Measurements from ENCODE around the gene SLC11A2.

Gene SLC11A2

GRCh38 chr12:51028813-51029150 lies 2.6 kb upstream of the SLC11A2 start:
- H3K27me3 ChIP-seq (ENCODE audit: insufficient read depth, poor library complexity, severe bottlenecking), result no peaks in the 10 kb centered on the region
- no peak for DNase-seq (ENCODE audit: low spot score)
- H3K27ac ChIP-seq (ENCODE audit: poor library complexity, severe bottlenecking), result peak overlapping the region; percentile 43
- TF ChIP-seq, protein P1, sequence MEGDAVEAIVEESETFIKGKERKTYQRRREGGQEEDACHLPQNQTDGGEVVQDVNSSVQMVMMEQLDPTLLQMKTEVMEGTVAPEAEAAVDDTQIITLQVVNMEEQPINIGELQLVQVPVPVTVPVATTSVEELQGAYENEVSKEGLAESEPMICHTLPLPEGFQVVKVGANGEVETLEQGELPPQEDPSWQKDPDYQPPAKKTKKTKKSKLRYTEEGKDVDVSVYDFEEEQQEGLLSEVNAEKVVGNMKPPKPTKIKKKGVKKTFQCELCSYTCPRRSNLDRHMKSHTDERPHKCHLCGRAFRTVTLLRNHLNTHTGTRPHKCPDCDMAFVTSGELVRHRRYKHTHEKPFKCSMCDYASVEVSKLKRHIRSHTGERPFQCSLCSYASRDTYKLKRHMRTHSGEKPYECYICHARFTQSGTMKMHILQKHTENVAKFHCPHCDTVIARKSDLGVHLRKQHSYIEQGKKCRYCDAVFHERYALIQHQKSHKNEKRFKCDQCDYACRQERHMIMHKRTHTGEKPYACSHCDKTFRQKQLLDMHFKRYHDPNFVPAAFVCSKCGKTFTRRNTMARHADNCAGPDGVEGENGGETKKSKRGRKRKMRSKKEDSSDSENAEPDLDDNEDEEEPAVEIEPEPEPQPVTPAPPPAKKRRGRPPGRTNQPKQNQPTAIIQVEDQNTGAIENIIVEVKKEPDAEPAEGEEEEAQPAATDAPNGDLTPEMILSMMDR (IDR thresholded peaks at IDR 0.05; ENCODE audit: poor library complexity, severe bottlenecking), result no peak
- H3K4me3 ChIP-seq (ENCODE audit: severe bottlenecking), result peak overlapping the region; percentile 0
- no peaks in the 10 kb centered on the region for H3K9me3 ChIP-seq (ENCODE audit: severe bottlenecking)
- ATAC-seq (ENCODE audit: low read depth), result no peak
- no peaks in the 10 kb centered on the region for H3K36me3 ChIP-seq (ENCODE audit: low read depth)
- H3K4me1 ChIP-seq (ENCODE audit: insufficient read depth, poor library complexity, severe bottlenecking), result peaks cover 13% of the 10 kb centered on the region

- Histone ChIP-seq H3K9me3 (ENCODE audit: severe bottlenecking) (no peaks in the 10 kb centered on the region), H3K4me1 (ENCODE audit: insufficient read depth, poor library complexity, severe bottlenecking) (peaks cover 13% of the 10 kb centered on the region), H3K4me3 (ENCODE audit: severe bottlenecking) (peak overlapping the region; percentile 0), H3K36me3 (ENCODE audit: low read depth) (peaks cover under 1% of the 10 kb centered on the region; the same call in 1 of the 2 replicates), H3K27me3 (ENCODE audit: insufficient read depth, poor library complexity, severe bottlenecking) (no peaks in the 10 kb centered on the region), H3K27ac (ENCODE audit: poor library complexity, severe bottlenecking) (peak overlapping the region; percentile 43)
- DNase-seq (ENCODE audit: low spot score) (no peak), ATAC-seq (ENCODE audit: low read depth) (peak; percentile 19; the same call in 1 of the 3 replicates)
- TF ChIP-seq, protein P1 (IDR thresholded peaks at IDR 0.05; ENCODE audit: poor library complexity, severe bottlenecking), result peak; percentile 55
Observed at GRCh38 chr12:51028126-51028812, 2.1 kb upstream of the SLC11A2 start.

DNA sequence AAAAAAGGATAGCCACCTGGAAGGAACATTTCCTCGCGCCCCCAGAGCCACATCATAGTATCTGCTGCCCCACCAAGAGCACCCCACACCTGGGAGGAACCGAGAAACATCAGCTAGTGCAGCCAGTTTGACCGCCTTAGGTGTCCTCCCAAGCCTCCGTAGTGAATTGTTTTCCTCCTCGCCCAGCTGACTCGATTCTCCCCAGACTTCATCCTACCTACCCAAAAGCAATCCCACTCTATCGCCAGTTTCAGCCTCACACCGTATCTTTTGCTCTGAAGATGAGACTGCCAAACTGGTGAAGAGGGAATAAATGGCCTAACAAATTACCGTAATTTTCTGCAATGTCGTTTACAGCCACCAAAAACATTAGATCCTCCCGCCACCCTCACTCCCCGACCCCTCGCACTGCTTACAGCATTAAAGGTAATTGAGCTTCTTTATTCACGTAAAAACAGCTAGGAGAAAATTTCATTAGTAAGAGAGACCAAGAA lies 1.2 kb upstream of the SLC11A2 start:
- Histone ChIP-seq H3K4me3 (ENCODE audit: severe bottlenecking) (no peak overlapping the region), H3K4me1 (ENCODE audit: insufficient read depth, poor library complexity, severe bottlenecking) (peaks cover 13% of the 10 kb centered on the region), H3K27me3 (ENCODE audit: insufficient read depth, poor library complexity, severe bottlenecking) (no peaks in the 10 kb centered on the region), H3K36me3 (ENCODE audit: low read depth) (peaks cover 6% of the 10 kb centered on the region; the same call in 1 of the 2 replicates), H3K27ac (ENCODE audit: poor library complexity, severe bottlenecking) (no peak overlapping the region), H3K9me3 (ENCODE audit: severe bottlenecking) (no peaks in the 10 kb centered on the region)
- TF ChIP-seq, protein P1 (IDR thresholded peaks at IDR 0.05; ENCODE audit: poor library complexity, severe bottlenecking), result no peak
- ATAC-seq (ENCODE audit: low read depth) (no peak), DNase-seq (ENCODE audit: low spot score) (no peak)

DNA sequence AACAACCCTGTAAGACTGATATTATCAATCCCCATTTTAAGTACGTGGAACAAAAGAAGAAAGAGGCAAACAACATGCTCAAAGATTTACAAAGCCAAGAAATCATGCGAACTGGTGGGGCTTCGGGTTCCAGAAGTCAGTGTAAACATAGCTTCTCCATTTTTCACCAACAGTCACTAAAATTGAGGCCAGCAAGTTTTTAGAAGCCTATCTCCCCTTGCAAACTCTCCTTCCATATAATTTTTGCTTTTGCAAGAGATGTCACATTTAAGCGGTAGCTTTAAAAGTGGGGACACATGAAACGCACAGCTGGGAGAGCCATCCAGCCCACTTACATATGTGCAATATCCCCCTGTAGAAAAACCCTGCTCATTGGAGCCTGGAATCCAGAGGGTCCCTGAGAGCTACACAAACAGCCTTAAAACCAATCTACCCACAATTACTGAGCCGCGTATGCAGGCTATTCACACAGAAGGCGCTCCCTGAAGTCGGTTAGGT lies 797 bp downstream of the SLC11A2 start:
- Histone ChIP-seq H3K27me3 (ENCODE audit: insufficient read depth, poor library complexity, severe bottlenecking) (no peaks in the 10 kb centered on the region), H3K4me3 (ENCODE audit: severe bottlenecking) (peak overlapping the region; percentile 80), H3K27ac (ENCODE audit: poor library complexity, severe bottlenecking) (peak overlapping the region; percentile 80), H3K9me3 (ENCODE audit: severe bottlenecking) (no peaks in the 10 kb centered on the region), H3K36me3 (ENCODE audit: low read depth) (peaks cover 6% of the 10 kb centered on the region; the same call in 1 of the 2 replicates), H3K4me1 (ENCODE audit: insufficient read depth, poor library complexity, severe bottlenecking) (peaks cover 13% of the 10 kb centered on the region)
- ATAC-seq (ENCODE audit: low read depth) (no peak; the same call in 2 of the 3 replicates), DNase-seq (ENCODE audit: low spot score) (no peak)
- TF ChIP-seq, protein P1 (IDR thresholded peaks at IDR 0.05; ENCODE audit: poor library complexity, severe bottlenecking), result no peak

Data from RWPE2 (cell line).